GM18870 (cell line): ENCODE measurements around the gene POU6F2.
A peak's percentile ranks its signal among the peaks of the same experiment; 100 is the strongest.

Source experiments
- ATAC-seq: cut with Tn5 transposase; IDR thresholded peaks from one replicate; pipeline ENCODE4 v1.9.1; 2021; ENCODE audit warnings: moderate library complexity; ENCODE audit not compliant: unreplicated experiment

Gene POU6F2

DNA sequence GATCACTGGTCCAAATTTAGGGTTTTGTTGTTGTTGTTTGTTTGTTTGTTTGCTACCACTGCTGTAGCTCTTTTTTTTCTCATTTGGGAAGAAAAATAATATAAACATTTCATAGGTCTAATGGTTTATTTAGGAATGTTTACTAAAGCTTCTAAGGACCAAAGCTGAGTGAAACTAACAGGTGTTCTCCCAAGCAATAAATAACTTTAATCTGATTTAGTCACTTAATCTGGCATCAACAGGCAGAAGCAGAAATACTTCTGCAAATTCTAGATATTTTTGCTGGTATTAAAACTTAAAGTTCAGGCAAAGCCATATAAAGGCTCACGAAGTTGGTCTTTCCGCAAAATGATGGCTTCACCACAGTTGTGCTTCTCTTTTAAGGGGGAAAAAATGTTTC lies 444.0 kb downstream of the POU6F2 start:
- no peak for ATAC-seq

DNA sequence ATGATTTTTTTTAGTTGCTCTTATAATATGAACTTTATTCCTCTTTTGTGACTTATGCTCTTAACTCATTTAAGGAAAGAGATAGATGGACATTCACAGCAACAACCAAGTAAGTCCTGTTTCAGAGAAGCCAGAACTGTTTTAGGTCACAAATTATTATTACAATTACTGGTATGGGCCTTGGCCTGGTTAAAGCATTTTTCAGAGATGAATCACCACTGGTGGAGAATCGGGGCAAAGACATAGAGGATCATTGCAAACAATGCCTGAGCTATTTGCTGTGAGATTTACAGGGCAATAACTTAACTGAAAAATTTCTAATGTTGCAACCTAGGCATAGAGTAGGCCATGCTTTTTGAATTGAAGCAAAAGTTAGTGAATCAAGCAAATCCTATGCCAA lies 450.5 kb downstream of the POU6F2 start:
- ATAC-seq, result no peak

DNA sequence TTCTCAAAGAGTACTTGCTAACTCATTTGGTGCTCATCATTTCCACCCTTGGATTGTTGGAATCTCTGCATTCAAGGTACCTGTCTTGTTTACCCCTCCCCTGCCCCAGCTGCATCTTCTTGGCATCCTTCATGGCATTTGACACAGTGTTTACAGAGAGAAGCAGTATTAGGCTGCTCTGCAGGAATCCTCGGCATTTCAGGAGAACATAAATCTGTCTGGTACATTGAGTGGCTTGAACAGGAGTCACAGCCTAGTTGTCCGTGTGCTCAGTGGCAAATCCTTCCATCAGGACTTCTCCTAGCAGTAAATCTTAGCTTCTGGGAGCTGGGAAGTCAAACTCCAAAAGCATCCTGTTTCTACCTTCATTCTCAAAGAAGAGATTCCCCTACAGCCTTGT lies 451.7 kb downstream of the POU6F2 start:
- no peak for ATAC-seq

DNA sequence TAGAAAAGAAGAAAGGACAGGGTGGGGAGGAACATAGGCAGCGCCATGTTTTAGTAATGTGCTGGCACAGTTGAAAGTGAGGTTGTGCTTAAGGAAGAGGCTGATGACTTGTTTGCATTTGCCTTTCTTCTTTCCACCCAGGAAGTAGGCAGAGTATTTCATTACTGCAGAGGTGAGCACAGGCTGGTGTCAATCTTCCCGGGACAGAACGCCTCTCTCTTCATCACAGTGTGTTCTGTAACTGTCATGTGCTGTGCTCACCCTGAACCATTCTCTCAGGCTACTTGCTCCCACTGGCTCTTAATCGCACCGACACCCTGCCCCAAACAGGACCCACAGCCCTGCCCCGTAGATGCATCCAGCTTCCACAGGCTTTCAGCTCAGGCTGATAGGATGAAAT lies 452.7 kb downstream of the POU6F2 start:
- ATAC-seq, result no peak

DNA sequence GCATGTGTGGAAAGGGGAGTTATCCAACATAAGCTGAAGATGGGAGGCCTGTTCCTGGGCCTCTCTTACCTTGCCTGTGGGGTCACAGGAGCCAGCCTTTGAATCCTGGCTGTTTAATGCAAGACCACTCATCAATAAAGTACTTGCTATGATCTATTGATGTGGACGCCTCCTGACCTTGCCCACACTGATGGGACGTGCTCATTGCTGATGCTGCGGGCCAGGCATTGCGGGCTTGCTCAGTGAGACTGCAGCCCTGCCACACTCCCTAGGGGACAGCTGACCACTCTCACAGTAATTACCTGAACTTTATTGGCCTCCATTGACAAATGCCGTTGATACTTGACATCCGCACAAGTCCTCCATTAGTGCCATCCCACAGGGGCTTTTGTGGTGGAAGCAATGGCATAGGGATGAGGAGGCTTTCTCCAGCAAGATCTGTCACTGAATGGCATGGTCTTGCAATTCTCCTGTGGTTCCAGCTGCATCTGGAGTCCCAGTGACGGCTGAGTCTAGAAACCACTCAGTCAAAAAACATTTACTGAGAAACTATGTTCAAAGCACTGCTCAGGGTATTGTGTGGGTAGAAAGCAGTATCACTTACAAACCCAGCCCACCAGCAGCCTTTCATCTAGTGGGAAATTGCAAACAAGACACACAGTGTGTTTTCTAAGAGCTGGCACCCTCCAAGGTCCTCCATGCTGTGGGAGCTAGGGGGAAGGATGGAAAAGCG lies 453.4 kb downstream of the POU6F2 start:
- ATAC-seq, result no peak

- no peak for ATAC-seq
Measured at GRCh38 chr7:39432368-39432767, 454.7 kb downstream of the POU6F2 start.

DNA sequence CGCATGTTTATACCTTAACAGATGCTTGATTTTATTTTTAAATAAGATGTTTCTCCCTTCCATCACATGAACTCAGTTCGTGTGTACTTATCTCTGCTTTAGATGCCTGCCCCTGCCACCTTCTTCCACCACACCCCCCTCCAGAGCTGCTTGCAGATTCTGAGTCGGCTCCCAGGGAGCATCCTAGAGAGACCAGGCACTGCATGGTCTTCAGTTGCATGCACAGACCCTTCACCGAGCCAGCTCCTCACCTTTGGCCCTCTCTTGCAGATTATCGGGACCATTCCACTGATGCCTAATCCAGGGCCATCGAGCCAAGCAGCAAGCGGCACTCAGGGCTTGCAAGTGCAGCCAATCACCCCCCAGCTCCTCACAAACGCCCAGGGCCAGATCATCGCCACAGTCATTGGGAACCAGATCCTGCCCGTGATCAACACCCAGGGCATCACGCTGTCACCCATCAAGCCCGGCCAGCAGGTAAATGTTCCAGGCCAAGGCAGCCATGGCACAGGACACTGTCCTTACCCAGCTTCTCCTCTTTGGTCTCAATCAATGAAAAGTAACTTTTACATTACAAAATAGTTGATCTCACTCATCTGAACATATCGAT lies 455.2 kb downstream of the POU6F2 start:
- no peak for ATAC-seq

GRCh38 chr7:39433550-39433949 lies 455.8 kb downstream of the POU6F2 start:
- ATAC-seq, result no peak

- no peak for ATAC-seq
Measured at GRCh38 chr7:39434012-39434411, 456.3 kb downstream of the POU6F2 start.

DNA sequence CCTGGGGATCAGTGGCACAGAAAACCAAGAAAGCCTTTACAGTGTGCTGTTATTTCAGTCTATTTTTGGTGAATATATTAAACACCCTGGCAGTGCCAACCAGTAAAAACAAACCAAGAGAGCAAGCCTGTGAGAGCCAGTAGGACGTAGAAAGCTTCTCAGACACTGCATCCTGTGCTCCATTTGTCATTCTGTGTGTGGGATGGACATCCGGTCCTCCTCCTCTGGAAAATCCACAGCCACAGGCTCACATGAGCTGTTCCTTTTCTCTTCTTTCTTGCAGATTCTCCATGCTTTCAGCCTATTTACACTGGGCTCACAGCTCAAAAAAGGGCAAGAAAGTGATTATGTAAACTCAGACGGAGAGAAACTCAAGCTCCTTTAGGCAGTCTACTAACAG lies 468.8 kb downstream of the POU6F2 start:
- ATAC-seq, result no peak

GRCh38 chr7:39451901-39452300 lies 474.2 kb downstream of the POU6F2 start:
- ATAC-seq, result no peak

GRCh38 chr7:39453743-39454355 lies 476.1 kb downstream of the POU6F2 start:
- ATAC-seq, result peak; percentile 72

- no peak for ATAC-seq
Measured at GRCh38 chr7:39458061-39458745, 480.5 kb downstream of the POU6F2 start.

DNA sequence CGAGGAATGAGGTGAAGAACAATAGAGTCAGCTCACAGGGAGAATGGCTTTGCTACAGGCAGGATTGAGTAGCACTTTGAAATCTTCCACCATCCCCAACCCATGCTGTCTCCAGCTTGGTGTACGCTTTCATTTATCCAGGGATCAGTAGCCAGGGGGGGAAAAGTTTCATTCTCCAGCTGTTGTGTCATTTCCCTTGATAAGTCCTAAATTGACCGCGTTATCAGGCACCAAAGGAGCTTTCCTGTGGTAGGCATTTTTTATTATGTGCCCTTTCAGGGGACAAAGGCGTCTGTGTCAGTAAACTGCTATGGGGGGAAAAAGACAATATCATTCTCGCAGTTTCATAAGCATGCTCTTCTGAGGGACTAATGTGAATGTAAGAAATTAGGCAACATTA lies 481.9 kb downstream of the POU6F2 start:
- no peak for ATAC-seq

DNA sequence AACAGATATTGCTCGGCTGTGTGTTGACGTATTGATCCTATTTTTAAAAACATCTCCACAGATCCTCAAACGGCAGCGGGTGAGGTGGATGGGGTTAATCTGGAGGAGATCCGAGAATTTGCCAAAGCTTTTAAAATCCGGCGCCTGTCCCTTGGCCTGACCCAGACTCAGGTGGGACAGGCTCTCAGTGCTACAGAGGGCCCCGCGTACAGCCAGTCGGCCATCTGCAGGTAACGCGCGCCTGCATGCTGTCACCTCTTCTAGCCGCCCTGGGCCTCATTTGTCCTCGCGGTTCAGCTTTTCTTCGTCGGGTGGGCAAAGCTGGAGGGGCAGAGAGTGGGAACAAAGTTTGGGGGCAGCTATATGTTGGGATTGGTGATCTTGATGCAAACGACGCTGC lies 482.8 kb downstream of the POU6F2 start:
- ATAC-seq, result no peak

GRCh38 chr7:39461263-39461820 lies 483.6 kb downstream of the POU6F2 start:
- no peak for ATAC-seq

- ATAC-seq, result no peak
Measured at GRCh38 chr7:39463252-39463651, 485.5 kb downstream of the POU6F2 start.

- ATAC-seq, result peak; percentile 7
Measured at GRCh38 chr7:39464350-39465054, 486.8 kb downstream of the POU6F2 start.

GRCh38 chr7:39465055-39465929 lies 487.6 kb downstream of the POU6F2 start:
- ATAC-seq, result peak; percentile 85

GRCh38 chr7:39468261-39468660 lies 490.6 kb downstream of the POU6F2 start:
- no peak for ATAC-seq
